Measurements from ENCODE around the gene CENPO.

CENPO gene

GRCh38 chr2:24839729-24840128 is 46.5 kb downstream of the CENPO start:
- FAIRE-seq, result no peak

GRCh38 chr2:24840164-24840869 is 47.1 kb downstream of the CENPO start:
- FAIRE-seq, result no peak

GRCh38 chr2:24840962-24841945 is 48.0 kb downstream of the CENPO start:
- FAIRE-seq, result no peak

- no peak for FAIRE-seq
Observed at GRCh38 chr2:24842081-24843050, 49.1 kb downstream of the CENPO start.

GRCh38 chr2:24843330-24843860 is 50.2 kb downstream of the CENPO start:
- no peak for FAIRE-seq

GRCh38 chr2:24844023-24844685 is 50.9 kb downstream of the CENPO start:
- no peak for FAIRE-seq

GRCh38 chr2:24845691-24846090 is 52.5 kb downstream of the CENPO start:
- no peak for FAIRE-seq

- FAIRE-seq, result no peak
Observed at GRCh38 chr2:24850944-24851343, 57.7 kb downstream of the CENPO start.

GRCh38 chr2:24852026-24852425 is 58.8 kb downstream of the CENPO start:
- no peak for FAIRE-seq

- FAIRE-seq, result no peak
Observed at GRCh38 chr2:24852431-24853020, 59.3 kb downstream of the CENPO start.

GRCh38 chr2:24853046-24853445 is 59.8 kb downstream of the CENPO start:
- no peak for FAIRE-seq

- no peak for FAIRE-seq
Observed at GRCh38 chr2:24853996-24854395, 60.8 kb downstream of the CENPO start.

GRCh38 chr2:24855022-24855622 is 61.9 kb downstream of the CENPO start:
- no peak for FAIRE-seq

GRCh38 chr2:24855726-24856125 is 62.5 kb downstream of the CENPO start:
- no peak for FAIRE-seq

GRCh38 chr2:24856791-24857211 is 63.6 kb downstream of the CENPO start:
- FAIRE-seq, result no peak

- no peak for FAIRE-seq
Observed at GRCh38 chr2:24857746-24858145, 64.5 kb downstream of the CENPO start.

GRCh38 chr2:24858996-24859395 is 65.8 kb downstream of the CENPO start:
- no peak for FAIRE-seq

GRCh38 chr2:24859968-24860600 is 66.9 kb downstream of the CENPO start:
- no peak for FAIRE-seq

- FAIRE-seq, result no peak
Observed at GRCh38 chr2:24860631-24861030, 67.4 kb downstream of the CENPO start.

GRCh38 chr2:24861500-24861899 is 68.3 kb downstream of the CENPO start:
- no peak for FAIRE-seq

- no peak for FAIRE-seq
Observed at GRCh38 chr2:24863641-24864040, 70.4 kb downstream of the CENPO start.
